ENCODE measurements around the gene PPP1R26.

GRCh38 chr9:135480940-135481310 is 1.3 kb downstream of the PPP1R26 start:
- TF ChIP-seq, protein P1, sequence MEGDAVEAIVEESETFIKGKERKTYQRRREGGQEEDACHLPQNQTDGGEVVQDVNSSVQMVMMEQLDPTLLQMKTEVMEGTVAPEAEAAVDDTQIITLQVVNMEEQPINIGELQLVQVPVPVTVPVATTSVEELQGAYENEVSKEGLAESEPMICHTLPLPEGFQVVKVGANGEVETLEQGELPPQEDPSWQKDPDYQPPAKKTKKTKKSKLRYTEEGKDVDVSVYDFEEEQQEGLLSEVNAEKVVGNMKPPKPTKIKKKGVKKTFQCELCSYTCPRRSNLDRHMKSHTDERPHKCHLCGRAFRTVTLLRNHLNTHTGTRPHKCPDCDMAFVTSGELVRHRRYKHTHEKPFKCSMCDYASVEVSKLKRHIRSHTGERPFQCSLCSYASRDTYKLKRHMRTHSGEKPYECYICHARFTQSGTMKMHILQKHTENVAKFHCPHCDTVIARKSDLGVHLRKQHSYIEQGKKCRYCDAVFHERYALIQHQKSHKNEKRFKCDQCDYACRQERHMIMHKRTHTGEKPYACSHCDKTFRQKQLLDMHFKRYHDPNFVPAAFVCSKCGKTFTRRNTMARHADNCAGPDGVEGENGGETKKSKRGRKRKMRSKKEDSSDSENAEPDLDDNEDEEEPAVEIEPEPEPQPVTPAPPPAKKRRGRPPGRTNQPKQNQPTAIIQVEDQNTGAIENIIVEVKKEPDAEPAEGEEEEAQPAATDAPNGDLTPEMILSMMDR (IDR thresholded peaks at IDR 0.05), result no peak
- TF ChIP-seq POLR2A (IDR thresholded peaks at IDR 0.05), result no peak
